Measurements from ENCODE around the gene MISP3. TPM values are rescaled to one million over a fixed set of nuclear protein-coding genes. Genes with fewer than 3 reads are reported as not detected.

Gene MISP3
- total and polyA plus RNA-seq, 9 of the 15 experiments (the other 6 are each of a cell fraction or from before 2014, with no cell fraction given) = 0.25 to 5.6 (median 1.6) TPM

DNA sequence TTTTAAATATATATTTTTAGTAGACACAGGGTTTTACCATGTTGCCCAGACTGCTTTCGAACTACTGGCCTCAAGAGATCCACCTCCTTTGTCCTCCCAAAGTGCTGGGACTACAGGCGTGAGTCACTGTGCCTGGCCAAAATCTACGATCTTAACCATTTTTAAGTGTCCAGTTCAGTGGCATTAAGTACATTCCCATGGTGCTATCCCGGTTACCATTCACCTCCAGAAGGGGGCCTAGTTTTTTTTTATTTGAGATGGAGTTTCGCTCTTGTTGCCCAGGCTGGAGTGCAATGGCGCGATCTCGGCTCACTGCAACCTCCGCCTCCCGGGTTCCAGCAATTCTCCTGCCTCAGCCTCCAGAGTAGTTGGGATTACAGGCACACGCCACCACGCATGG, 37.4 kb upstream of the MISP3 start (continued):
- TF ChIP-seq, protein P1, sequence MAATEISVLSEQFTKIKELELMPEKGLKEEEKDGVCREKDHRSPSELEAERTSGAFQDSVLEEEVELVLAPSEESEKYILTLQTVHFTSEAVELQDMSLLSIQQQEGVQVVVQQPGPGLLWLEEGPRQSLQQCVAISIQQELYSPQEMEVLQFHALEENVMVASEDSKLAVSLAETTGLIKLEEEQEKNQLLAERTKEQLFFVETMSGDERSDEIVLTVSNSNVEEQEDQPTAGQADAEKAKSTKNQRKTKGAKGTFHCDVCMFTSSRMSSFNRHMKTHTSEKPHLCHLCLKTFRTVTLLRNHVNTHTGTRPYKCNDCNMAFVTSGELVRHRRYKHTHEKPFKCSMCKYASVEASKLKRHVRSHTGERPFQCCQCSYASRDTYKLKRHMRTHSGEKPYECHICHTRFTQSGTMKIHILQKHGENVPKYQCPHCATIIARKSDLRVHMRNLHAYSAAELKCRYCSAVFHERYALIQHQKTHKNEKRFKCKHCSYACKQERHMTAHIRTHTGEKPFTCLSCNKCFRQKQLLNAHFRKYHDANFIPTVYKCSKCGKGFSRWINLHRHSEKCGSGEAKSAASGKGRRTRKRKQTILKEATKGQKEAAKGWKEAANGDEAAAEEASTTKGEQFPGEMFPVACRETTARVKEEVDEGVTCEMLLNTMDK (IDR thresholded peaks at IDR 0.05; ENCODE audit: borderline replicate concordance, insufficient read depth, low read depth, low read length, poor library complexity, severe bottlenecking) = peak; percentile 67
- TF ChIP-seq GATAD2A (IDR thresholded peaks at IDR 0.05) = 0 out of 2 replicates have a peak, but pooled peaks have one; percentile 27
- TF ChIP-seq, protein P2, sequence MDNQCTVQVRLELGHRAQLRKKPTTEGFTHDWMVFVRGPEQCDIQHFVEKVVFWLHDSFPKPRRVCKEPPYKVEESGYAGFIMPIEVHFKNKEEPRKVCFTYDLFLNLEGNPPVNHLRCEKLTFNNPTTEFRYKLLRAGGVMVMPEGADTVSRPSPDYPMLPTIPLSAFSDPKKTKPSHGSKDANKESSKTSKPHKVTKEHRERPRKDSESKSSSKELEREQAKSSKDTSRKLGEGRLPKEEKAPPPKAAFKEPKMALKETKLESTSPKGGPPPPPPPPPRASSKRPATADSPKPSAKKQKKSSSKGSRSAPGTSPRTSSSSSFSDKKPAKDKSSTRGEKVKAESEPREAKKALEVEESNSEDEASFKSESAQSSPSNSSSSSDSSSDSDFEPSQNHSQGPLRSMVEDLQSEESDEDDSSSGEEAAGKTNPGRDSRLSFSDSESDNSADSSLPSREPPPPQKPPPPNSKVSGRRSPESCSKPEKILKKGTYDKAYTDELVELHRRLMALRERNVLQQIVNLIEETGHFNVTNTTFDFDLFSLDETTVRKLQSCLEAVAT (IDR thresholded peaks at IDR 0.05) = peak in 1 of 2 experiments; percentile 67; a peak in 1 of 4 replicates

GRCh38 chr19:14035706-14036105, 36.9 kb upstream of the MISP3 start:
- intact Hi-C loops (cut with micrococcal nuclease) = loop anchor here (10.0 kb wide), 1 partner anchor 81 kb away; the partner anchor contains the start of gene DCAF15
- Histone ChIP-seq H3K4me1 (replicated peaks in 1 of 2; ENCODE audit: control insufficient read depth in 2 of 2, insufficient read depth in 2 of 2, low read length in 2 of 2) (peaks cover 5 to 31% of the 10 kb centered on the region in 2 experiments; a peak in 3 of 5 replicates), H3K4me3 (no peak overlapping the region), H3K27me3 (ENCODE audit: control insufficient read depth in 2 of 2, insufficient read depth in 2 of 2, low read length in 2 of 2) (no peaks in the 10 kb centered on the region), H3K9me1 (ENCODE audit: control insufficient read depth, insufficient read depth, low read length) (no peaks in the 10 kb centered on the region), H3K9me3 (replicated peaks; ENCODE audit: control insufficient read depth, insufficient read depth, low read depth, low read length) (no peaks in the 10 kb centered on the region), H3K9ac (ENCODE audit: insufficient read depth in 1 of 2, low read depth in 2 of 2, low read length in 2 of 2) (no peak overlapping the region; a peak in 1 of 4 replicates), H3K79me2 (ENCODE audit: control insufficient read depth, insufficient read depth, low read length) (peaks cover 7% of the 10 kb centered on the region; the same call in 1 of the 3 replicates), H3K4me2 (ENCODE audit: insufficient read depth, low read length) (no peak overlapping the region), H2AFZ (ENCODE audit: low read depth, low read length) (no peak overlapping the region), H3K36me3 (ENCODE audit: control insufficient read depth, insufficient read depth, low read length) (0 out of 3 replicates have a peak, but pooled peaks cover 2% of the 10 kb centered on the region), H3K27ac (ENCODE audit: extremely low read depth, low read depth, low read length) (no peak overlapping the region), H4K20me1 (replicated peaks; ENCODE audit: control insufficient read depth, insufficient read depth, low read length) (no peaks in the 10 kb centered on the region)
- no TSS peak for BruUV-seq (replicated peaks)
- WGBS (ENCODE audit: insufficient coverage, low coverage, missing lambda C conversion rate) = 85% methylated on average over 6 of the region's 7 CpGs
- in situ Hi-C loops (cut with MboI) = no loop called here
- ChIA-PET CTCF (ENCODE audit: low intra/inter-chr PET ratio) (interaction anchor here (0.6 kb wide), 1 partner anchor 58 kb away, joined by 3 read pairs; no protein-coding TSS in a partner anchor), POLR2A (interaction anchor here (1.1 to 1.4 kb wide), 2 partner anchors 17 to 57 kb away, joined by 3 to 5 read pairs; no protein-coding TSS in a partner anchor)
- DNase-seq (ENCODE audit: extremely low read depth in 1 of 4, low spot score in 3 of 4) = no peak
- no peak for ATAC-seq
- no peak for FAIRE-seq
- no peak for TF ChIP-seq FUS (optimal IDR thresholded peaks at IDR 0.05; ENCODE audit: low read depth, low read length)
- no peak for TF ChIP-seq UBTF (IDR thresholded peaks at IDR 0.05; ENCODE audit: borderline replicate concordance in 1 of 2, low read depth in 2 of 2, low read length in 2 of 2)
- no peak for TF ChIP-seq BMI1 (IDR thresholded peaks at IDR 0.05; ENCODE audit: low read length)
- TF ChIP-seq ETV5 (CRISPR knock-in tag; IDR thresholded peaks at IDR 0.05; ENCODE audit: low read depth) = no peak
- TF ChIP-seq, protein P3, sequence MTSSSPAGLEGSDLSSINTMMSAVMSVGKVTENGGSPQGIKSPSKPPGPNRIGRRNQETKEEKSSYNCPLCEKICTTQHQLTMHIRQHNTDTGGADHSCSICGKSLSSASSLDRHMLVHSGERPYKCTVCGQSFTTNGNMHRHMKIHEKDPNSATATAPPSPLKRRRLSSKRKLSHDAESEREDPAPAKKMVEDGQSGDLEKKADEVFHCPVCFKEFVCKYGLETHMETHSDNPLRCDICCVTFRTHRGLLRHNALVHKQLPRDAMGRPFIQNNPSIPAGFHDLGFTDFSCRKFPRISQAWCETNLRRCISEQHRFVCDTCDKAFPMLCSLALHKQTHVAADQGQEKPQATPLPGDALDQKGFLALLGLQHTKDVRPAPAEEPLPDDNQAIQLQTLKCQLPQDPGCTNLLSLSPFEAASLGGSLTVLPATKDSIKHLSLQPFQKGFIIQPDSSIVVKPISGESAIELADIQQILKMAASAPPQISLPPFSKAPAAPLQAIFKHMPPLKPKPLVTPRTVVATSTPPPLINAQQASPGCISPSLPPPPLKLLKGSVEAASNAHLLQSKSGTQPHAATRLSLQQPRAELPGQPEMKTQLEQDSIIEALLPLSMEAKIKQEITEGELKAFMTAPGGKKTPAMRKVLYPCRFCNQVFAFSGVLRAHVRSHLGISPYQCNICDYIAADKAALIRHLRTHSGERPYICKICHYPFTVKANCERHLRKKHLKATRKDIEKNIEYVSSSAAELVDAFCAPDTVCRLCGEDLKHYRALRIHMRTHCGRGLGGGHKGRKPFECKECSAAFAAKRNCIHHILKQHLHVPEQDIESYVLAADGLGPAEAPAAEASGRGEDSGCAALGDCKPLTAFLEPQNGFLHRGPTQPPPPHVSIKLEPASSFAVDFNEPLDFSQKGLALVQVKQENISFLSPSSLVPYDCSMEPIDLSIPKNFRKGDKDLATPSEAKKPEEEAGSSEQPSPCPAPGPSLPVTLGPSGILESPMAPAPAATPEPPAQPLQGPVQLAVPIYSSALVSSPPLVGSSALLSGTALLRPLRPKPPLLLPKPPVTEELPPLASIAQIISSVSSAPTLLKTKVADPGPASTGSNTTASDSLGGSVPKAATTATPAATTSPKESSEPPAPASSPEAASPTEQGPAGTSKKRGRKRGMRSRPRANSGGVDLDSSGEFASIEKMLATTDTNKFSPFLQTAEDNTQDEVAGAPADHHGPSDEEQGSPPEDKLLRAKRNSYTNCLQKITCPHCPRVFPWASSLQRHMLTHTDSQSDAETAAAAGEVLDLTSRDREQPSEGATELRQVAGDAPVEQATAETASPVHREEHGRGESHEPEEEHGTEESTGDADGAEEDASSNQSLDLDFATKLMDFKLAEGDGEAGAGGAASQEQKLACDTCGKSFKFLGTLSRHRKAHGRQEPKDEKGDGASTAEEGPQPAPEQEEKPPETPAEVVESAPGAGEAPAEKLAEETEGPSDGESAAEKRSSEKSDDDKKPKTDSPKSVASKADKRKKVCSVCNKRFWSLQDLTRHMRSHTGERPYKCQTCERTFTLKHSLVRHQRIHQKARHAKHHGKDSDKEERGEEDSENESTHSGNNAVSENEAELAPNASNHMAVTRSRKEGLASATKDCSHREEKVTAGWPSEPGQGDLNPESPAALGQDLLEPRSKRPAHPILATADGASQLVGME (CRISPR knock-in tag; IDR thresholded peaks at IDR 0.05) = no peak
